HL-60 (cell line): ENCODE measurements around the gene GRIK1.

Experiments used
- DNase-seq, 2 experiments: peaks; one replicate each; pipeline ENCODE4 v3.0.0-alpha.2; 2010 to 2020; ENCODE audit warnings: low read depth in 1 of 2, low spot score in 1 of 2
- H3K27ac ChIP-seq: fragments of 250-450 bp; sonication (Bioruptor Pico); replicated peaks from 2 replicates; pipeline ENCODE4 v1.5.1; 2020; ENCODE audit warnings: mild to moderate bottlenecking, moderate library complexity
- H3K27me3 ChIP-seq: fragments of 250-450 bp; sonication (Bioruptor Pico); 2 replicates; pipeline ENCODE4 v1.5.1; 2021; ENCODE audit warnings: mild to moderate bottlenecking, moderate library complexity; ENCODE audit not compliant: insufficient read depth, poor library complexity, severe bottlenecking
- H3K4me3 ChIP-seq: replicated peaks from 2 replicates; pipeline ENCODE4 v1.5.1; 2011; ENCODE audit warnings: mild to moderate bottlenecking, control low read depth, low read length; ENCODE audit not compliant: insufficient read depth
- CTCF ChIP-seq: IDR thresholded peaks from one replicate; pipeline ENCODE4 v1.5.1; 2011; ENCODE audit warnings: low read length, control low read depth, inconsistent platforms; ENCODE audit not compliant: insufficient read depth
- GABPA ChIP-seq: IDR thresholded peaks from 2 replicates; pipeline ENCODE4 v1.6.1; 2012; ENCODE audit warnings: low read depth
- POLR2AphosphoS5 ChIP-seq: IDR thresholded peaks from 2 replicates; pipeline ENCODE4 v1.6.1; 2012; ENCODE audit warnings: low read depth
- REST ChIP-seq: IDR thresholded peaks from 2 replicates; pipeline ENCODE4 v1.6.1; 2012; ENCODE audit warnings: low read depth; ENCODE audit not compliant: insufficient replicate concordance
- SPI1 ChIP-seq: IDR thresholded peaks from 2 replicates; pipeline ENCODE4 v1.6.1; 2012; ENCODE audit warnings: low read depth, mild to moderate bottlenecking, borderline replicate concordance

Gene GRIK1

GRCh38 chr21:29696937-29697336, 242.9 kb downstream of the GRIK1 start:
- H3K4me3 ChIP-seq = no peak overlapping the region
- TF ChIP-seq GABPA (no peak), CTCF (no peak), POLR2AphosphoS5 (no peak), SPI1 (no peak), REST (no peak)
- DNase-seq = no peak
- H3K27ac ChIP-seq = peak overlapping the region; percentile 55
- H3K27me3 ChIP-seq = no peaks in the 10 kb centered on the region

GRCh38 chr21:29691616-29692491, 247.9 kb downstream of the GRIK1 start:
- Histone ChIP-seq H3K4me3 (no peak overlapping the region), H3K27ac (no peak overlapping the region), H3K27me3 (no peaks in the 10 kb centered on the region)
- no peak for DNase-seq
- TF ChIP-seq REST (no peak), POLR2AphosphoS5 (no peak), CTCF (no peak), SPI1 (no peak), GABPA (no peak)

- no peak for TF ChIP-seq REST
- no peak for TF ChIP-seq SPI1
- no peak for TF ChIP-seq POLR2AphosphoS5
- TF ChIP-seq GABPA = no peak
- no peak for TF ChIP-seq CTCF
- no peak for DNase-seq
- H3K4me3 ChIP-seq = no peak overlapping the region
These were observed 250.0 kb downstream of the GRIK1 start for GRCh38 chr21:29689753-29690152.

More at GRCh38 chr21:29689753-29690152, 250.0 kb downstream of the GRIK1 start:
- no peaks in the 10 kb centered on the region for H3K27me3 ChIP-seq
- H3K27ac ChIP-seq = no peak overlapping the region
